Fibroblast of villous mesenchyme (primary cell): ENCODE data around the gene LINGO4. TPM values are rescaled to one million over a fixed set of nuclear protein-coding genes. Genes with fewer than 3 reads are reported as not detected.

Source experiments
- DNase-seq: peaks from one replicate; pipeline ENCODE4 v3.0.0-alpha.2; 2010; ENCODE audit warnings: low read depth
- H3K4me3 ChIP-seq: 2 replicates; pipeline ENCODE4 v1.5.1; 2011; ENCODE audit warnings: low read depth, mild to moderate bottlenecking, low read length
- total RNA-seq: library from RNA; depleted of rRNA; stranded (reverse); fragments of >200 nt; gene quantifications from 2 replicates; pipeline ENCODE4 v1.2.3, GENCODE V29; 2012
- TF ChIP-seq, protein P1 (sequence below): IDR thresholded peaks from 2 replicates; pipeline ENCODE4 v1.5.1; 2012; ENCODE audit warnings: low read depth, mild to moderate bottlenecking, low read length; ENCODE audit not compliant: insufficient read depth

Gene LINGO4
- total RNA-seq, 1 donor, result not detected

DNA sequence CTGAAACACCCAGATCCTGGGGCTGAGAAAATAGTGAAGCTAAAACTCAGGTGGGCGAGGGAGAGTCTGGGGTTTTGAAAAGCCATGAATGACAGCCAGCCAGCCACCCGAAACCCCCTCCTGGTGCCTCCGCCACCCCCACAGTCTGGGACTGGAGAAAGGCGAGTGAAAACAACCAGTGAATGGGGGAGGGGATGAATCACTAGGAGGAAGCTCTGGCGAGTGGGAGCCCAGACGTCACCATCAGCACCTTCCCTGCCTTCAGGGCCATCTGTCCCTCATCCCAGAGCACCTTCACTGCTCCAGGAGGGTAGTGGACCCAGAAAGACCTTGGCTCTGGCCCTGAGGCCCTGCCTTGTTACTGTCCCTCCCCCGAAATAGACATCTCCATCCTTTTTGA lies 17.2 kb upstream of the LINGO4 start:
- TF ChIP-seq, protein P1, sequence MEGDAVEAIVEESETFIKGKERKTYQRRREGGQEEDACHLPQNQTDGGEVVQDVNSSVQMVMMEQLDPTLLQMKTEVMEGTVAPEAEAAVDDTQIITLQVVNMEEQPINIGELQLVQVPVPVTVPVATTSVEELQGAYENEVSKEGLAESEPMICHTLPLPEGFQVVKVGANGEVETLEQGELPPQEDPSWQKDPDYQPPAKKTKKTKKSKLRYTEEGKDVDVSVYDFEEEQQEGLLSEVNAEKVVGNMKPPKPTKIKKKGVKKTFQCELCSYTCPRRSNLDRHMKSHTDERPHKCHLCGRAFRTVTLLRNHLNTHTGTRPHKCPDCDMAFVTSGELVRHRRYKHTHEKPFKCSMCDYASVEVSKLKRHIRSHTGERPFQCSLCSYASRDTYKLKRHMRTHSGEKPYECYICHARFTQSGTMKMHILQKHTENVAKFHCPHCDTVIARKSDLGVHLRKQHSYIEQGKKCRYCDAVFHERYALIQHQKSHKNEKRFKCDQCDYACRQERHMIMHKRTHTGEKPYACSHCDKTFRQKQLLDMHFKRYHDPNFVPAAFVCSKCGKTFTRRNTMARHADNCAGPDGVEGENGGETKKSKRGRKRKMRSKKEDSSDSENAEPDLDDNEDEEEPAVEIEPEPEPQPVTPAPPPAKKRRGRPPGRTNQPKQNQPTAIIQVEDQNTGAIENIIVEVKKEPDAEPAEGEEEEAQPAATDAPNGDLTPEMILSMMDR, result no peak
- no peak overlapping the region for H3K4me3 ChIP-seq
- no peak for DNase-seq

GRCh38 chr1:151820940-151821339 lies 15.7 kb upstream of the LINGO4 start:
- TF ChIP-seq, protein P1, result no peak
- no peak overlapping the region for H3K4me3 ChIP-seq
- no peak for DNase-seq

GRCh38 chr1:151819976-151820623 lies 14.9 kb upstream of the LINGO4 start:
- H3K4me3 ChIP-seq, result no peak overlapping the region
- TF ChIP-seq, protein P1, result no peak
- DNase-seq, result no peak

DNA sequence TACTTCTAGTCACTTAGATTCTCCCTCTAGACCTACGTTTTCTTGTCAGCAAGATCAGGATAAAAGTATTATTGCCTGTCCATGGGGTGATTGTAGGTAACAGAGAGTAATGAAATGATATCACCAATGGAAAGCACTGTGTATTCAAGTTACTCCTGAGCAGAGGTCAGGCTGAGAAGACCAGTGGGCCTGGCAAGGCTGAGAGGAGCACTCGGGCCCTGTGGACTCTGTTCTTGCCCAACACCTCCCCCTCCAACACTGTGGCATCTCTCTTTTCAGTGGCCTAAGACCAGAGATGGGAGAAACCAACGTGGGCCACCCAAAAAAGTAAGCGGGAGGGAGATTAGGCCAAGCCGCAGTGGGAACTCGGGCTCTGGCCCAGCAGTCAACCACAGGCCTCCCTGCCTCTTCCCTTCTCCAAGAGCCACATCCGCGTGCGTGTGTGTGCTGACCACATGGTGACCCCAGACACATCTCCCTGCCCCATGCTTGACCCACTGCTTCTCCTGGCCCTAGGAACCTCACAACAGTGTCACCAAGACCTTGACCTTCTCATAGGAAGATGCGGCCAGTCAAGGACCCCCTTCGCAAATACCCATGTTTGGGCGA lies 14.1 kb upstream of the LINGO4 start:
- H3K4me3 ChIP-seq, result no peak overlapping the region
- no peak for DNase-seq
- TF ChIP-seq, protein P1, result no peak

DNA sequence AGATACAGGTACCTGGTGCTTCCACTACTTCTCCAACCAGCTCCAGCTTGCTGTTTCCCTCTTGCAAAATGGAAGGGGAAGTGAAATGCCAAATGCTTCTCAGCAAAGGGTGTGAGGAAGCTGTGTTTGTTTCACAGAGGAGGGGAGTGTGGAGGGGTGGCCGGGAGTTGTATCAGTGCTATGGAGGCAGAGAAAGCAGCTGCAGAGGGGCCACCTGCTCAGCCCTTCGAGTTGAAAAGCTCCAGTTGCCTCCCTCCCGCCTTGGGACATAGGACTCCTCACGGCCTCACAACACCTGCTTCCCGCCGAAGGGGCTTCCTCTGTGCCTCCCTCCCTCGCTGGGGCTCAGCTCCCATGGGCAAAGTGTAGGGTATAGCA lies 12.1 kb upstream of the LINGO4 start:
- no peak overlapping the region for H3K4me3 ChIP-seq
- TF ChIP-seq, protein P1, result no peak
- DNase-seq, result no peak

GRCh38 chr1:151816548-151817352 lies 11.5 kb upstream of the LINGO4 start:
- TF ChIP-seq, protein P1, result no peak
- H3K4me3 ChIP-seq, result no peak overlapping the region
- no peak for DNase-seq
